DND-41 (cell line): ENCODE data around the gene ZNF160.

Experiments
- CTCF ChIP-seq: IDR thresholded peaks from 2 replicates; pipeline ENCODE4 v1.5.1; 2012; ENCODE audit warnings: borderline replicate concordance, low read length, moderate library complexity, mild to moderate bottlenecking; ENCODE audit not compliant: poor library complexity, severe bottlenecking; ENCODE audit errors: extremely low read depth
- EZH2 ChIP-seq: IDR thresholded peaks from 3 replicates; pipeline ENCODE4 v1.6.1; 2012; ENCODE audit warnings: borderline replicate concordance, low read depth, mild to moderate bottlenecking, moderate library complexity, low read length, inconsistent platforms; ENCODE audit not compliant: severe bottlenecking

- no peak for TF ChIP-seq EZH2
- no peak for TF ChIP-seq CTCF
Observed at GRCh38 chr19:53037101-53038097, 65.8 kb downstream of the ZNF160 start.
